SW 1271 (cell line): Measurements from ENCODE around the gene ALDH16A1.

Source experiments
- DNase-seq, 2 experiments: peaks; one replicate each; lab custom pipeline; 2025; lab: John Stamatoyannopoulos, UW

Gene ALDH16A1

DNA sequence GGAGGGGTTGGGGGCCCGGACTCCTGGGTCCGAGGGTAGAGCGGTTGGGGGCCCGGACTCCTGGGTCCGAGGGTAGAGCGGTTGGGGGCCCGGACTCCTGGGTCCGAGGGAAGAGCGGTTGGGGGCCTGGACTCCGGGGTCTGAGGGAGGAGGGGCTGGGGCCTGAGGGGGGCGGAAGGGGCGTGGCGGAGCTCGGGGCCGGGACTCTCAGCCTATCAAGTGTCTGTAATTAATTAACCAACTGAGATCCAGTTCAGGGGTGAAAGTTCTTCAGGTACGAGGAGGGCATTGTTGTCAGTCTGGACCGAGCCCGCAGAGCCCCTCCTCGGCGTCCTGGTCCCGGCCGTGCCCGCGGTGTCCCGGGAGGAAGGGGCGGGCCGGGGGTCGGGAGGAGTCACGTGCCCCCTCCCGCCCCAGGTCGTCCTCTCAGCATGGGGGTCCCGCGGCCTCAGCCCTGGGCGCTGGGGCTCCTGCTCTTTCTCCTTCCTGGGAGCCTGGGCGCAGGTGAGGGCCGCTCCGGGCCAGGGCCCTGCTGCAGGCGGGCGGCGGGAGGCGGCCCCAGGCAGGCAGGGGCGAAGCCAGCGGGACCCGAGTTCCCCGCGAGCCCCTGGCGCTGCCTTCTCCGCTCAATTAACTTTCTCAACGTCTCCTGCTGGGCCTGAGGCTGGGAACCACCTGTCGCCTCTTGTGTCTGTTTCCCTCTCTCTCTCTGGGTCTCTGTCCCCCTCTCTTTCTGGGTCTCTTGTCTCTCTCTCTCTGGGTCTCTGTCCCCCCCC lies 60.1 kb downstream of the ALDH16A1 start:
- DNase-seq, result no peak

DNA sequence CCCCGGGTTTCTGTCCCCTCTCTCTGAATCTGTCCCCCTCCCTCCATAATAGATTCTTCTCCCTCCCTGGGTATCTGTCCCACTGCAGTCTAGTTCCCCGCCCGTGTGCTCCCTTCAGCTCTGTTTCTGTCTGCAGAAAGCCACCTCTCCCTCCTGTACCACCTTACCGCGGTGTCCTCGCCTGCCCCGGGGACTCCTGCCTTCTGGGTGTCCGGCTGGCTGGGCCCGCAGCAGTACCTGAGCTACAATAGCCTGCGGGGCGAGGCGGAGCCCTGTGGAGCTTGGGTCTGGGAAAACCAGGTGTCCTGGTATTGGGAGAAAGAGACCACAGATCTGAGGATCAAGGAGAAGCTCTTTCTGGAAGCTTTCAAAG lies 60.7 kb downstream of the ALDH16A1 start:
- no peak for DNase-seq

DNA sequence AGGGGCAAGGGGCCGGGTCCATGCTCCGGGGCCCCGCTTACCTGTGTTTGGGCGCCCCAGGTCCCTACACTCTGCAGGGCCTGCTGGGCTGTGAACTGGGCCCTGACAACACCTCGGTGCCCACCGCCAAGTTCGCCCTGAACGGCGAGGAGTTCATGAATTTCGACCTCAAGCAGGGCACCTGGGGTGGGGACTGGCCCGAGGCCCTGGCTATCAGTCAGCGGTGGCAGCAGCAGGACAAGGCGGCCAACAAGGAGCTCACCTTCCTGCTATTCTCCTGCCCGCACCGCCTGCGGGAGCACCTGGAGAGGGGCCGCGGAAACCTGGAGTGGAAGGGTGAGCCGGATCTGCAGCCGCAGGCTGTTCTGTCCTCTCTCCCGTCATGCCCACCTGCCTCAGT lies 61.1 kb downstream of the ALDH16A1 start:
- no peak for DNase-seq

DNA sequence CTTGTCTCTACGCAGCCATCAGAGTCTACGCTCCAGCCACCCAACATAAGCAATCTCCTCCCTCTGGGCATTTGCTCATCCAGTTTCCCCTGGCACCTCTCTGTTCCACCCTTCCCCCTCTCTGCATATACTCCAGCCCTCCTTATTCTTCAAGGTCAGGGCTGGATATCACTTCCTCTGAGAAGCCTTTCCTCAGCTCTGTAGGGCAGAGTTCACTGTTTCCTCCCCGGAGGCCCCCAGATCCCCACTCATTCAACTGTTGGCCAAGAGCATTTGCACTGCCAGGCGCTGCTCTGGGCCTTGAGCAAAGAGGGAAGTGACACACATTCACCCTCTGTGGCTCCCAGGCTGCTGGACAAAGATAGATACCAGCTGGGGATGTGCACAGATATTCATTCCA lies 62.7 kb downstream of the ALDH16A1 start:
- DNase-seq, result no peak

DNA sequence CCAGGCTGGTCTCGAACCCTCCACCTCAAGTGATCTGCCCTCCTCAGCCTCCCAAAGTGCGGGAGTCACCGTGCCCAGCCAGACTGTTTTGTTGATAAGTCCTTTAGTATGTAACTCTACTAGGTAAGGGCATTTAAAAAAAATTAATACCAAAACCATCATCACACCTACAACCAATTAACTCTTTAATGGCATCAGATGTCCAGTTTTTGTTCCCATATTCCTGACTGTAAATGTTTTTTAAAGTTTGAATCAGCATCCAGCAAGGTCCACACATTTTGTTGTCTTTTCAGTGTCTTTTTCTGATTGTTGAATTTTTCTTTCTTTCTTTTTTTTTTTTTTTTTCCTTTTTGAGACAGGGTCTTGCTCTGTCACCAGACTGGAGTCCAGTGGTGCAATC lies 65.0 kb downstream of the ALDH16A1 start:
- no peak for DNase-seq
